NCI-H226 (cell line): ENCODE measurements around the gene TNS3.
A peak's percentile ranks its signal among the peaks of the same experiment; 100 is the strongest.

Experiments used
- DNase-seq: peaks from one replicate; pipeline ENCODE4 v3.0.0-alpha.2; 2015

Gene TNS3

GRCh38 chr7:47335557-47336471, 246.1 kb downstream of the TNS3 start:
- no peak for DNase-seq

- DNase-seq: no peak
Observed at GRCh38 chr7:47335071-47335470, 246.8 kb downstream of the TNS3 start.

DNA sequence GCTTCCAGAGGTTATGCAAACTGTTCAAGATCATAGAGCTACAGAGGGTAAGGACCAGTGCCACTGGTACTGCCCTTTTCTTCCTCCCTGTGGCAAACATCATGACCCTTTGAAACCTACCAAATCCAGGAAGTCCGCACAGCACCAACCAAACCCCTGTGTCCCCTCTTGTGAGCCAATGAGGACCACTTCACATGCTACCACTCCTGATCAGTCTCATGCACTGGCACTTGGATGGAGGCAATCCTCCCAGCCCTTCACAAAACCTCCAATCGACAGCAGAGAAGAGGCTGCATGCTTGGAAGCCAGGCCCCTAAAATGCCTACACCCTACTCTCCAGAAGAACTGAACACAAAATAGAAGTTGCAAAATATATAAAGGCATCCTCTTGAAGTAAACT, 248.0 kb downstream of the TNS3 start:
- DNase-seq: no peak

GRCh38 chr7:47333554-47333887, 248.4 kb downstream of the TNS3 start:
- no peak for DNase-seq

DNA sequence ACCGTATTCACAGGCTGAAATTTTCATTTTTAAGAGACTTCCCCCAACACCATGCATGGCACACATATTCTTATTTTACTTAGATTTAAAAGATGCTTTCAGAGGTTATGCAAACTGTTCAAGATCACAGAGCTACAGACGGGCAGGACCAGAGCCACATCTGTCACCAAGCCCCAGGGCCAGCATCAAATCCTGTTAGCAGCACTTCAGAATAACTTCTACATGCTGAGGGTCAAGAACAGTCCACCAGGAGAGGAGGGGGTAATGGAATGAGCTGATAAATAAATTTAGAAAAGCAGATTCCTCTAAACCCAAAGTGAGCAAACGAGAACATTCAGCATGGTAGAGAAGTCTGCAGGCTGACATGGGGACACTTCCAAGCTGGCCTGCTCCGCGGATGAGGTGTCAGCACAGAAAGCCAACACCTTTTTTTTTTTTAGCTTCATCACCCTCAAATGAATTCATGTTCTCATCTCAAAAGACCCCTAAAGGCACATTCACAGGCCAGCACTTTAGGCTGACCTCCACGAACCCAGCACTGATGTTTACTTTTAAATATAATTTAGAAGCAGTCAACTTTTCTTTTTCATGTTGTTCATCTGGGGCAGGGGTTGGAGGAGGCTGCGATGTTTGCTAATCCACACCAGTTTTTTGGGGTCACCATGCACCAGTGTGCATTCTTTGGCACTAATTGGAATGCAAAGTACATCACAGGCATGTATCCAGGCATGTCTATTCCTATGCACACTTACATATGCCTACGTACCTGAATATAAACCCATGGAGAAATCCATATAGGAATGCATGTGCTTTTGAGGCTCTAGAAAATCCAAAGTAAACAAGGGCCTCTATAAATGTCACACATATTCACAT, 249.0 kb downstream of the TNS3 start:
- no peak for DNase-seq

DNA sequence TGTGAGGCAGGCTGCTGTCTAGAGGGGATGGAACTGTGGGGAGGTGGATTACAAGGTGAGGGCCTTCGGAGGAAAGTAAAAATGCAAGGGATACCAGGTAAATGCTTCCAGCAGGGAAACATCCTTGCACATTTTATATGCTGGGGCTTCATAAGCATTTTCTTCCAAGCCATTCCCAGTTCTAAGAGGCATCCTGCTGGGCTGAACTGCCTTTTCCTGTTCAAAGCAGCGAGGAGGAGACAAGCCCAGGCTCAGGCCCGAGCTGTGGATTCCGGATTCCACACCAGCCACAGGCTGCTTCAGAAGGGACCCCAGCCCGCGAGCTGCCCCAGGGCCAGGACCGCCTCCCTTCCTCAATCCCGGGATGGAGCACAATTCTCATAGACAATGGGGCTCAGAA, 249.7 kb downstream of the TNS3 start:
- no peak for DNase-seq

DNA sequence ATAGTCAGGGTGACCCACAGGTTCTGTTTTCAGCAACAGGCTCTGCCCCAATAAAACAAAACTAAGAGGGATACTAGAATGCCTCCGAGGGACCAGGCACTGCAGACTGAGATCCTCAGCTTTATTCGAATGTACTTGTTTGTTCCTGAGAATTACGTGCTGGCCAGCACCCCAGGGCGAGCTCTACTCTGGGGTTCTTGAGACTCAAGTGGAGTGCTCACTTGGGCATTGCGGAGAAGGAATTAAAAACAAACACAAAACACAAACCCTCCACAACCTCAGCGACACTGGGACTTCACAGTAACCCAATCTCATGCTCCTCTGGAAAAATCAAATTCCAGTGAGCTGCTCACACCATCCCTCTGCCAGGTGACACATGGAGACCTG, 250.7 kb downstream of the TNS3 start:
- DNase-seq: no peak

- DNase-seq: no peak
Observed at GRCh38 chr7:47330561-47331178, 251.2 kb downstream of the TNS3 start.

DNA sequence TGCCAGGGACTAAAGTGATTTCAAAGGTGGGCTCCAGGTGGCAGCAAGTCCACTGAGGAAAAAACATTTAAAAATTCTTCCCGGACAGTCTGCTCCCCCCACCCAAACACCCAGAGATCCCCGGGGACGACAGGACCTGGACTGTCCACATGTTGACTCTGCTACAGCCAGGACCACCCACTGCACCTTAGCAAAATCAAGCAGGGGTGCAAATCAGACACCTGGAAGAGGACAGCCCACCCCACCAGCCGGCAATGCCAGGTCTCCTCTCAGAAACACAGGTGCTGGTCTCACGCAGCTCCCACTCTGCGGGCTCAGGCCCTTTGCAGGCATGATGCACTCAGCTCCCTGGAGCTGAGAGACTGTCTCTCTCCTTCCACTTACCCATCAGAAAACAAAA, 251.9 kb downstream of the TNS3 start:
- no peak for DNase-seq

DNA sequence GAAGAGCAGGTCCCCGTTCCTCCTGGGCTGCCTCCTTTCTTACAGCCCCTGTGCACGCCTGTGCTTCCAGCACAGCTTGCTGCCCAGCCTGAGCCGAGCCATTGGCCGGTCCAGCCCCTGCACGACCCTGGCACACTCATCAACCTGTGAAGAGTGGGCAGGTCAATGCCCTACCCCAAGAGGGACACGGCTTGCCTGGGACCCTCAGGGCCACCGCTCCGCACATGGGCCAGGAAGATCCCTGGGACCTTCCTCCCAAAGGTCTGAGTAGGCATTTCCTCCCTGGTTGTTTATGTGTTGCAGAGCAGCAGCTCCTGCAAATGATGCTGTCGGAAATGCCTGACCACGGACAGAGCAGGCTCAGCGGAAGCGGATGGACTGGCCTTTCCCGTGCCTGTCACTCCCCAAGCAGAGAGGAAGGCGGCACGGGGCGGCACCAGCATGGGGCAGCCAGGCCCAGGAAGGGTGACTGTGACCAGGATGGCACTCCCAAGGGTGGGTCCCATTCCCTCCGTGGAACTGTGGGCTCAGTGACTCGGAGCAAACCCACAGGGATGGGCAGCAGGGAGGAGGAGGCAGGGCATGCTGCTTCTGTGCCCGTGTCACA, 252.5 kb downstream of the TNS3 start:
- DNase-seq: no peak

GRCh38 chr7:47328392-47329319, 253.3 kb downstream of the TNS3 start:
- DNase-seq: no peak

GRCh38 chr7:47327698-47328391, 254.1 kb downstream of the TNS3 start:
- peak; percentile 58 for DNase-seq

DNA sequence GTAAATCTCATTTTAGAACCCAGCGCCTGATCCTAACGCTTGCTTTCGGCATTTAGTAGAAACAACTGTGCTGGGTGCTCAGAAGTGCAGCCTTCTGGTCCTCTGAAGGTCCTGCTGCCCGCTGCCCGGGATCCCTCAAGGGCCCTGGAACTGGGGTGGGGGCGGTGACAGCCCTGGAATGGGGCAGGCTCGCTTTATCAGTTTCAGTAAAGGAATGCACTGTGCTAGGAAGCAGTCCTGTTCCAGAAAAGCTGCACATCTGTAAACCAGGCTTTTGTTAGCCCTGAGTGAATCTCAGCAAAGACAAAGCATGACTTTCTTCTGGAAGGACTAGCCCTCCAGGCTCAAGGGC, 254.6 kb downstream of the TNS3 start:
- DNase-seq: no peak

GRCh38 chr7:47326808-47327207, 255.1 kb downstream of the TNS3 start:
- no peak for DNase-seq

DNA sequence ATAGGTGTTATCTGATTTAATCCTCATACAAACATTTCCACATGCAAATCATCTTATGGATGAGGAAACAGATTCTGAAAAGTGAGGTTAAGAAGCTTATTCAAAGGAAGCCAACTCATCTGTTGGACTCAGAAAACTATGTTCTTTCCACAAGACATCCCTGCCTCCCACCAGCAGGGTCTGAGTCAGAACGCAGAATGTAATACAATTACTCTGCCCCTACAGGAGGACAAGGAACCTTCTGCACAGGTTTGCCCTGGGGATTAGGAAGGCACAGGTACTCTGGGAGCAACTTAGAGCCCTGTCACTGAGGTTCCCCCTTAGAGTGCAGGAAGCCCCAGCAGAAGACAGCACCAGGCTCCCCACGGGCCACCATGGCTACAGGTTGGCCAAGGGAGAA, 255.7 kb downstream of the TNS3 start:
- peak; percentile 69 for DNase-seq

GRCh38 chr7:47325337-47325736, 256.6 kb downstream of the TNS3 start:
- no peak for DNase-seq

DNA sequence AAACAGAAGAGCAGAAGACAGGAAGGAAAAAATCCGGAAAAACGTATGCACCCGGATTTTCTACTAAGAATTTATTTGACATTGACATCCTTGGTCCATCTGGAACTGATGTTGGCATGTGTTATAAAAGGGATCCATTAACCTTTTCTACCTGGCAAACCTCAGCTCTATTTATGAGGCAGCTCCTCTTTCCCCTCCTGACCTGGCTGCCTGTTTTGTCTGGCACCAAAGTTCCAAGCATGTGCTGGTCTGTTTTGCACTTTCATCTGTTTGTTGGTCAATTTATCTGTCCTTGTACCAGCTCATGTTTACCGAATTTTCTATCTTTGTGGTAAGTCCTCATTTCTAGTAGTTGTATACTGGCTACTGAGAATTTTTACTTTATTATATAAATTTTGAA, 258.0 kb downstream of the TNS3 start:
- DNase-seq: no peak

- DNase-seq: no peak
Observed at GRCh38 chr7:47322731-47323130, 259.2 kb downstream of the TNS3 start.

GRCh38 chr7:47320296-47320695, 261.6 kb downstream of the TNS3 start:
- no peak for DNase-seq

DNA sequence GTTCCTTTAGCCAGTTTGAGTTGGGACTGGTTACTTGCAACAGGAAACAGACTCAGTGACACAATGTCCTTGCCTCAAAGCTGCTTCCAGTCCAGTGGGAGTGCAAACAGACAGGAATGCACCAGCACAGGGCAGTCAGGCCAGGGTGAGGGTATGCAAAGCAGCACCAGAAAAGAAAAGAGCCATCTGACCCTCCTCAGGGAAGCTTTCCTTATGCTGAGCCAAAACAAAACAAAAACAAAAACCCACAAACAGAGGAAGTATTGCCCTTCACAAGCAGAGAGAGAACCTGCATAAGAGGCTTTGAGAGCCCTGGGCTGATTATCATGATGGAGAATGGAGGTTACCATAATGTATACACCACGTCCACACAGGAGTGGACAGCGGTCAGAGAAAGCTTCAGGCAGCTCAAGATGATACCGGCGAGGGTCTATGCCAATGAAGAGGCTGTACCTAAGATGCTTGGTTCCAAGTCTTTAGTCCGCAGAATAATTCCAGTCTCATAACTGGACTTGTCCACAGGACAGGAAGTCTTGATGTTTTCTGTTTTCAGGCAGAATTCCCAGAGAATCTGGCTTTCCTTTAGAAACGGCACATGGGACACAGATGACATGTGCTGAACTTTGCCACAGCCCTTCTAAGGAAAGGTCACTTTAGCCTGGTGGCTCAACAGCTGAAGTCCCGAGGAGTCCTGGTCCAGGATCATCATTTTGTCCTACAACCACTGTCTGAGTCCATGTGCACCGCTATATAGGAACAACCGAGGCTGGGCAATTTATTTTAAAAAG, 263.3 kb downstream of the TNS3 start:
- no peak for DNase-seq

DNA sequence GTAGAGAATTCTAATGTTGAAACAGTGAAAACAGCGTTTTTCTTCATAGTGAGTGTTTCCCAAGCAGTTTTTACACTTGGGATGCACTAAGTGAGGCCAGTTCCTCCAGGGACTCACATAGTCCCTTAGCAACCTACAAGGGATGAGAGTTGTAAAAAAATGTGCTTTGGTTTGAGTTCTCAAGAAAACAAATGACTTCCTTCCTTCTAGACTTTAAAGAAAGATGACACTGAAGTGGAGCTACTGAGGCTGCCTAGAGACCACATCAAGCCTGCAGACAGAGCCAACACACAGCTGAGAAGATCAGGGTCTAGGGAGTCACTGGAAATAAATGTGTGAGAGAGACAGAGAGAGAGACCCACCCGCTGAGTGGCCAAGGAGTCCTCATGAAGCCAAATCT, 264.4 kb downstream of the TNS3 start:
- no peak for DNase-seq
